ENCODE data around the gene DPEP1.
"Not testable (repeated sequence)": the region's sequence is repeated elsewhere in the genome, so short reads cannot be mapped to it uniquely, and the experiment has no call there.

The DPEP1 gene

DNA sequence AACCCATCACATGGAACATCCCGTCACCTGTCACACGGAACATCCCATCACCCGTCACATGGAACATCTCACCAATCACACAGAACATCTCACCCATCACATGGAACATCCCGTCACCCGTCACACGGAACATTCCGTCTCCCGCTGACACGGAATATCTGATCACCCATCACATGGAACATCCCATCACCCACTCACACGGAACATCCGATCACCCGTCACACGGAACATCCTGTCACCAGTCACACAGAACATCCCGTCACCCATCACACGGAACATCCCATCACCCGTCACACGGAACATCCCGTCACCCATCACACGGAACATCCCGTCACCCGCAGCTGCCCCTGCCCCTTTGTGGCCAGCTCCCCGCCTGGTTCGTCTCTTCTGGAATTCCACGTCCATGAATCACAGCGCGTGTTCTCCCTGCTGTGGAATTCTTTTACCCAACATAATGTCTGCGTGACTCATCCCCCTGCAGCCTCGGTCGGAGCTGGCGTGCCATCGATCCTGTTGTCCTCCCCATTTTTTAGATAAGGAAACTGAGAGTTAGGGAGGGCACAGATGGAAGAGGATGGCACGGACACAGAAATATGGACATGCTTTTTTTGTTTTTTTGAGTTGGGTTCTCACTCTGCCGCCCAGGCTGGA lies 32.3 kb upstream of the DPEP1 start:
- H3K9me3 ChIP-seq (ENCODE audit: control insufficient read depth, insufficient read depth, low read length) = peaks cover 4% of the 10 kb centered on the region; the same call in 1 of the 2 replicates
- peaks cover 41% of the 10 kb centered on the region for H3K36me3 ChIP-seq (ENCODE audit: control insufficient read depth, insufficient read depth, low read length)
- H3K4me3 ChIP-seq (ENCODE audit: low read depth, low read length) = no peak overlapping the region
- no peak overlapping the region for H3K9ac ChIP-seq (ENCODE audit: low read depth, low read length)
- H3K27ac ChIP-seq (ENCODE audit: low read depth, low read length) = no peak overlapping the region
- H3K4me1 ChIP-seq (ENCODE audit: control insufficient read depth, insufficient read depth, low read length) = no peaks in the 10 kb centered on the region
- H3K27me3 ChIP-seq (ENCODE audit: control insufficient read depth, insufficient read depth, low read length) = peaks cover 11% of the 10 kb centered on the region; the same call in 1 of the 2 replicates

DNA sequence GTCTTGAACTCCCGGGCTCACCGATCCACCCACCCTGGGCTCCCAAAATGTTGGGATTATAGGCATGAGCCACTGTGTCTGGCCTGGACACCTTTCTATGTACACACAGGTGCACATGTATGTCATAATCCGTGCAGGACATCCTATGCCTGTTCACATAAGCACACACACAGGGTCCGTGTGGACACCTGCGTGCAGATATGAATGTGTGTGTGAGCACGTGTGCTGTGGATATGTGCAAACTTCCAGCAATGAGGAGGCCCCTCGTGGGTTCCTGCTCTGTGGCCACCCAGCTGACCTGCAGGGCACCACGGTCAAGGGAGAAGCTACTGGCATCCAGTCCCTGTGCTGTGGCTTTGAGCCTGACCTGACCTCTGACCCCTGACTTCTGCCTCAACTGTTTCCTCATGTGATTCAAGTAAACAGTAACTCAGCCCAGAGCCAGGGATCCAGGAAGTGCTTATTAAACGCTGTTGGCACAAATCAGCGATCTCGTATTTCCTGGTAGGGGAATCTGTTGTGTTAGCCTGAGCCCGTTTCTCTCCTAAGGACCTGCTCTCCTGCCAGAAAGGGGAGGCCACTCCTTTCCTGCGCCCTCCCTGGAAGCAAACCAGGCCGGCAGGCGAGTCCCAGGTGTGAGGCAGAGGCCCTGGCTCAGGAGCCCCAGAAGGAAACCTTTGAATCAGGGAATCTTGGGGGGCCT lies 31.4 kb upstream of the DPEP1 start:
- Histone ChIP-seq H3K9me3 (ENCODE audit: control insufficient read depth, insufficient read depth, low read length) (peaks cover 4% of the 10 kb centered on the region; the same call in 1 of the 2 replicates), H3K4me1 (ENCODE audit: control insufficient read depth, insufficient read depth, low read length) (no peaks in the 10 kb centered on the region), H3K36me3 (ENCODE audit: control insufficient read depth, insufficient read depth, low read length) (peaks cover 41% of the 10 kb centered on the region), H3K27ac (ENCODE audit: low read depth, low read length) (no peak overlapping the region), H3K4me3 (ENCODE audit: low read depth, low read length) (no peak overlapping the region), H3K9ac (ENCODE audit: low read depth, low read length) (no peak overlapping the region), H3K27me3 (ENCODE audit: control insufficient read depth, insufficient read depth, low read length) (peaks cover 2% of the 10 kb centered on the region; the same call in 1 of the 2 replicates)

DNA sequence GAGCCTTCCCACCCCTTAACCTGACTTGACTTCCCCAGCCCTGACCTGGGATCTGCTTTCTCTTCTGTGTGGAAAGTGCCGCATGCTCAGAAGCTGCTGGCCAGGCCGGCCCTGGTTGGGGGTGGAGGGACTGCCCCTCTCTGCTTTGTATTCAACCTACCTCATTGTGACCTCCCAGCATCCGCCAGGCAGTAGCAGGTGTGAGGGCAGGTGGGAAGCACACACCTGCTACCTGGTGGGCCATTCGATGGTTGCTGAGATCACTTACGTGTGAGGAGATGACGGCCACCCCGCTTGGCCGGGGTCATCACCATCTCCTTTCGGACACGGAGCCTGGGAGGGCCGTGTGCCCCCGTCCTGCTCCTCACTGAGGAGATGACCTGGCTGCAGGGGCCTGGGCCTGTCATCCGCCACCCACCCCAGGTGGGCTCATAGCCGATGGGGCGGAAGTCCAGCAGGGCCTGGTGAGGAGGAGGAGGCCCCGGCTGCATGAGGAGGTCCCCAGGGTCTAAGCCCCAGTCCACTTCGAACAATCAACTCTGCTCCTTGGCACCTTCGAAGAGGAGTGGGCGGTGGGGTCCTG lies 30.7 kb upstream of the DPEP1 start:
- H3K27ac ChIP-seq (ENCODE audit: low read depth, low read length) = no peak overlapping the region

DNA sequence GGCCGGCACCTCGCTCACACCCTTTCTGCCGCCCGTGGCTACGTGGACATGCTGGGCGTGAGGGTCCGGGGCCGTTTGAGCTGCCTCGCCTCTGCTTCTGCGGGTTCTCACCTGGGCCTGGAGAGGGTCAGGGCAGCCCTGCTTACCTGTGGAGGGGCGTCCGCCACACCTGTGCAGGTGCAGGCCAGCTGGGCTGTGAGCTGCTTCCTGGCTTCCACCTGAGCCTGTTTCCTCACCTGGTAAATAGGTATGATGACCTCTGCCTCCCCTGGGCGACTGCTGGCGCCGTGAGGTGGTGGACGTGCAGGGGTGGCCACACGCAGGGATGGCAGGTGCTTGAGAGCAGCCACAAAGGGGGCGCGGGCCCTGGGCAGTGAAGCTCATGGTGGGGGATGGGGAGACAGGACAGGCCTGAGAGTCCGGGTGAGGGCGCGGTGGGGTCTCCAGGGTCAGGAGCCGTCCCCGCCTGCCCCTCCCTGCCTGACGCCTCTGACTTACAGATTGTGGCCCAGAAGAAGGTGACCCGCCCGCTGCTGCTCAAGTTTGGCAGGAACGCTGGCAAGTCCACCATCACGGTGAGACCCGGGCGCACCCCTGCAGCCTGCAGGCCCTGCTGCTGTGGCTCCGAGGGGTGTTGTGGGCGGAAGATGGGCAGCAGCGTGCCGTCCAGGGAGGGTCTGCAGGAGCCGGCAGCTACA lies 30.1 kb upstream of the DPEP1 start:
- Histone ChIP-seq H3K9me3 (ENCODE audit: control insufficient read depth, insufficient read depth, low read length) (peaks cover 13% of the 10 kb centered on the region), H3K9ac (ENCODE audit: low read depth, low read length) (no peak overlapping the region), H3K36me3 (ENCODE audit: control insufficient read depth, insufficient read depth, low read length) (peaks cover 46% of the 10 kb centered on the region), H3K4me1 (ENCODE audit: control insufficient read depth, insufficient read depth, low read length) (no peaks in the 10 kb centered on the region), H3K27ac (ENCODE audit: low read depth, low read length) (no peak overlapping the region), H3K27me3 (ENCODE audit: control insufficient read depth, insufficient read depth, low read length) (no peaks in the 10 kb centered on the region), H3K4me3 (ENCODE audit: low read depth, low read length) (no peak overlapping the region)

More for the DNA sequence above, 30.7 kb upstream of the DPEP1 start:
- no peak overlapping the region for H3K4me3 ChIP-seq (ENCODE audit: low read depth, low read length)
- H3K9ac ChIP-seq (ENCODE audit: low read depth, low read length) = no peak overlapping the region
- H3K36me3 ChIP-seq (ENCODE audit: control insufficient read depth, insufficient read depth, low read length) = peaks cover 45% of the 10 kb centered on the region
- peaks cover 10% of the 10 kb centered on the region for H3K9me3 ChIP-seq (ENCODE audit: control insufficient read depth, insufficient read depth, low read length)
- no peaks in the 10 kb centered on the region for H3K27me3 ChIP-seq (ENCODE audit: control insufficient read depth, insufficient read depth, low read length)
- H3K4me1 ChIP-seq (ENCODE audit: control insufficient read depth, insufficient read depth, low read length) = no peaks in the 10 kb centered on the region

DNA sequence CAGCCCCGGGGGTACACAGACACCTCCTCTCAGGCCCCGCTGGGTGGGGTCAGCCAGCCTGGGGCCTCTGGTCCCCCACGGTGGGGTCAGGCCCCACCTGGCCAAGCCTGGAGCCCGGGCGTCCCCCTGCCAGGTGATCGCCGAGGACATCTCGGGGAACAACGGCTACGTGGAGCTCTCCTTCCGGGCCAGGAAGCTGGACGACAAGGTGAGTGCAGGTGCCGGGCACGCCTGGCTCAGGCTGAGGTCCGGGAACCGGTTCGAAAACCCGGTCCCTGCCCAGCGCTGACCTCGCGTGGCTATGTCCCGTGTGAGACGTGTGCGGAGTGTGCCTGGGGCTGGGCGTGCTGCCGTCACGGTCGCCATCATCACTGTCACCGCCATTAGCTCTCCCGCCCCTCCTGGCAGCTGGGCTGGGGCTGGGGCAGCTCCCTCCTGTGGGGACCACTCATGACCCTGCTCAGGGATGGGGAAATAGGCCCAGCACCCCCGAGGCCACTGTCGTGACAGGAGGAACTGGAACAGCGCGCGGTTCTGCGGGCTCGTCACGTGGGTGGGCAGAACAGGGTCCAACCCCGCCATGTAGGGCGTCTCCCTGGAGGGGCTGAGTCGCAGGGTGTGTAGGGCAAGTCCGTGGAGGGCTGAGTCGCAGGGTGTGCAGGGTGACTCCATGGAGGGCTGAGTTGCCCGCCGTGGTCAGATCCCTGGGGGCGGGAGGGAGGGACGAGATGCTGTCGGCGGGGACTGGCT lies 29.4 kb upstream of the DPEP1 start:
- H3K9me3 ChIP-seq (ENCODE audit: control insufficient read depth, insufficient read depth, low read length) = peaks cover 17% of the 10 kb centered on the region
- H3K27ac ChIP-seq (ENCODE audit: low read depth, low read length) = no peak overlapping the region
- H3K9ac ChIP-seq (ENCODE audit: low read depth, low read length) = no peak overlapping the region
- no peaks in the 10 kb centered on the region for H3K4me1 ChIP-seq (ENCODE audit: control insufficient read depth, insufficient read depth, low read length)
- H3K36me3 ChIP-seq (ENCODE audit: control insufficient read depth, insufficient read depth, low read length) = peaks cover 43% of the 10 kb centered on the region
- H3K4me3 ChIP-seq (ENCODE audit: low read depth, low read length) = no peak overlapping the region
- no peaks in the 10 kb centered on the region for H3K27me3 ChIP-seq (ENCODE audit: control insufficient read depth, insufficient read depth, low read length)

DNA sequence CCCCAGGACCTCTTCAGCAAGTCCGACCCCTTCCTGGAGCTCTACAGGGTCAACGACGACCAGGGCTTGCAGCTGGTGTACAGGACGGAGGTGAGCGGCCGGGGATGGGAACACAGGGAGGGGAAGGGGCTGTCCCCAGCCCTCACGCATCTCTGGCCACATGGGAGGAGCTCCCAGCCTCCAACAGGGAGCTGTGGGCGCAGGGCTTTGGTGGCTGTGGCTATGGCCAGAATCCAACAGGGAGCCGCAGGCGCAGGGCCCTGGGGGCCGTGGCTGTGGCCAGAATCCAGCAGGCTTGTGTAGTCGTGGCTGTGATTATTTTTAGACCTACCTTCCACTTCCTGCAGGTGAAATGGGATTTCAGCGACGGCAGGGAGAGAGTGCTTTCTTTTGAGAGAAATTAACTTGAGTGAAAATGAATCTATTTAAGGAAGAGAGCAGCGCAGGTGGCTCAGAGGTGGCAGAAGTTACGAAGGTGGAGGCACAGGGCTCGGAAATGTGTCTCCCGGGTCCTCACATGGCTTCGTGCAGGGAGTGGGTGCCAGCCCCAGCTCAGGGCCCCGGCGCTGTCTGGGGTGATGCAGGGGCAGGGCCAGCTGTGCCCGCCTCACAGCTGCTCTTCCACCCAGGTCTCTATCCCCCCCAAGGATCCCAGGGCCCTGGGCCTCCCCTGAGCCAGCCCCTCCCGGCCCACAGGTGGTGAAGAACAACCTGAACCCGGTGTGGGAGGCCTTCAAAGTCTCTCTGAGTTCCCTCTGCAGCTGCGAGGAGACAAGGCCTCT lies 28.5 kb upstream of the DPEP1 start:
- Histone ChIP-seq H3K36me3 (ENCODE audit: control insufficient read depth, insufficient read depth, low read length) (peaks cover 40% of the 10 kb centered on the region), H3K9me3 (ENCODE audit: control insufficient read depth, insufficient read depth, low read length) (peaks cover 12% of the 10 kb centered on the region), H3K9ac (ENCODE audit: low read depth, low read length) (no peak overlapping the region), H3K4me3 (ENCODE audit: low read depth, low read length) (no peak overlapping the region), H3K27me3 (ENCODE audit: control insufficient read depth, insufficient read depth, low read length) (no peaks in the 10 kb centered on the region), H3K27ac (ENCODE audit: low read depth, low read length) (no peak overlapping the region), H3K4me1 (ENCODE audit: control insufficient read depth, insufficient read depth, low read length) (no peaks in the 10 kb centered on the region)

DNA sequence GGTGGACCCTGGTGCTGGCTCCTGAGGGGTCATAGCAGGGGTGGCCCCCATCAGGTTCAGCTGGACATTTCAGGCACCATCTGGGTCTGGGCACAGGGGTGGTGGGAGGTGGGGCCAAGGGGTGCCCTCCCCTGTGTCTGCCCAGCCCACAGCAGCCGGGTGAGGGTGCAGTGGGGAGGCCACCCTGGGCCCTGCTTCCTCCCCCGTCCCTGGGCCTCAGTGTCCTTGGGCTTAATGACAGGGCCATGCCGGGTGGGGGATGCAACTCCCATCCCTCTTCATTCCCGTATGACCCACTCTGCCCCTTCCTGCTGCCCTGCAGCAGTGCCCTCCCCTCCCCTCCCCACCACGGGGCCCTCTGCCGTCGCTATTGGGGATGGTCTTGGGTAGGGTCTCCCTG lies 27.2 kb upstream of the DPEP1 start:
- no peaks in the 10 kb centered on the region for H3K4me1 ChIP-seq (ENCODE audit: control insufficient read depth, insufficient read depth, low read length)
- H3K36me3 ChIP-seq (ENCODE audit: control insufficient read depth, insufficient read depth, low read length) = peaks cover 28% of the 10 kb centered on the region
- peaks cover 12% of the 10 kb centered on the region for H3K9me3 ChIP-seq (ENCODE audit: control insufficient read depth, insufficient read depth, low read length)
- H3K27me3 ChIP-seq (ENCODE audit: control insufficient read depth, insufficient read depth, low read length) = no peaks in the 10 kb centered on the region
- H3K27ac ChIP-seq (ENCODE audit: low read depth, low read length) = no peak overlapping the region
- H3K4me3 ChIP-seq (ENCODE audit: low read depth, low read length) = no peak overlapping the region
- H3K9ac ChIP-seq (ENCODE audit: low read depth, low read length) = no peak overlapping the region

DNA sequence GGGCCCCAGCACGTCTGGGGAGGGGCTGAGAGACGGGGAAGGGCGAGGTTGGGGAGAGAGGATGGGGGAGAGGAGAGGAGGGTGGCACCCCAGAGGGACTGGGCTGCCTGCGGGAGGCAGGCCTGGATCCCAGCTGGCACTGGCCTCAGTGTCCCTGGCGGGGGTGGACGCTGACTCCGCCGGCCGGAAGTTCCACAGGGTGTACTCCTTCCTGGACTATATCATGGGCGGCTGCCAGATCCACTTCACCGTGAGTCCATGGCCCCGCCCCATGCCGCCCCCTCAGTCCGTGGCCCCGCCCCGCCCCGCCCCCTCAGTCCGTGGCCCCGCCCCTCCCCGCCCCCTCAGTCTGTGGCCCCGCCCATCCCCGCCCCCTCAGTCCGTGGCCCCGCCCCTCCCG lies 26.6 kb upstream of the DPEP1 start:
- Histone ChIP-seq H3K27ac (ENCODE audit: low read depth, low read length) (no peak overlapping the region), H3K4me3 (ENCODE audit: low read depth, low read length) (no peak overlapping the region), H3K36me3 (ENCODE audit: control insufficient read depth, insufficient read depth, low read length) (peaks cover 23% of the 10 kb centered on the region), H3K27me3 (ENCODE audit: control insufficient read depth, insufficient read depth, low read length) (no peaks in the 10 kb centered on the region), H3K4me1 (ENCODE audit: control insufficient read depth, insufficient read depth, low read length) (no peaks in the 10 kb centered on the region), H3K9ac (ENCODE audit: low read depth, low read length) (no peak overlapping the region), H3K9me3 (ENCODE audit: control insufficient read depth, insufficient read depth, low read length) (peaks cover 12% of the 10 kb centered on the region)

DNA sequence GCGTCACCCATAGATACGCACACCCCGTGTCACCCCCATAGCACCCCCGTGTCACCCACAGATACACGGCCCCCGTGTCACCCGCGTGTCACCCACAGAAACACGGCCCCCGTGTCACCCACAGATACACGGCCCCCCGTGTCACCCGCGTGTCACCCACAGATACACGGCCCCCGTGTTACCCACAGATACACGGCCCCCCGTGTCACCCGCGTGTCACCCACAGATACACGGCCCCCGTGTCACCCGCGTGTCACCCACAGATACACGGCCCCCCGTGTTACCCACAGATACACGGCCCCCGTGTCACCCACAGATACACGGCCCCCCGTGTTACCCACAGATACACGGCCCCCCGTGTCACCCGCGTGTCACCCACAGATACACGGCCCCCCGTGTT lies 25.8 kb upstream of the DPEP1 start:
- H3K9me3 ChIP-seq (ENCODE audit: control insufficient read depth, insufficient read depth, low read length) = peaks cover 12% of the 10 kb centered on the region
- H3K27ac ChIP-seq (ENCODE audit: low read depth, low read length); H3K27me3 ChIP-seq (ENCODE audit: control insufficient read depth, insufficient read depth, low read length); H3K9ac ChIP-seq (ENCODE audit: low read depth, low read length); H3K4me3 ChIP-seq (ENCODE audit: low read depth, low read length); H3K4me1 ChIP-seq (ENCODE audit: control insufficient read depth, insufficient read depth, low read length): not testable (repeated sequence)
- H3K36me3 ChIP-seq (ENCODE audit: control insufficient read depth, insufficient read depth, low read length) = peaks cover 16% of the 10 kb centered on the region

Measured in HUES48 (cell line).